Measurements from ENCODE around the gene GSG1L. TPM values are rescaled to one million over a fixed set of nuclear protein-coding genes. Genes with fewer than 3 reads are reported as not detected.

GSG1L gene
- total RNA-seq, 1 donor from 2014 or later = not detected

DNA sequence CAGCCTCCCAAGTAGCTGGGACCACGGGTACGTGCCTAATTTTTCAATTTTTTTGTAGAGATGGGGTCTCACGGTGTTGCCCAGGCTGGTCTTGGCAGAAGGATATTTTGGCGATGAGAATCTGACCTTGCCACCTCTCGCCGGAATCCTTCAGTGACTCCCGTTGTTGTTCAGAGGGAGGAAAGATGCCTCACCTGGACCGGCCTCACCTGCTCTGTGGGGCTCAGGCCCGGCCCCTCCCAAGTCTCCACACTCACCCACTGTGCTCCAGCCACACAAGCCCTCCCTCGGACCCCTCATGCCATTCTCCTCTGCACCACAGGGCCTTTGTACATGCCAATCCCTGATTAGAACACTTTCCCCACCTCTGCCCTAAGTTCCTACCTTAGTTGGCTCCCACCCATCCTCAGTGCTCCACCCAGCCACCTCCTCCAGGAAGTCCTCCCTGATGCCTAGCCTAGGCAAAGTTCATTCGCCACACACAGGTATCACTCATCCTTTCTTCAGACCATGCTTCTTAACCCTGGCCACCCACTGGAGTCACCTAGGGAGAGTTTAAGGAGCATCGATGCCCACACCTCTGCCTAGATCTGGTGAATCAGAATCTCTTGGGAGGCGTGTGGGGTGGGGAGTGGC lies 136.1 kb downstream of the GSG1L start:
- no peak for DNase-seq (ENCODE audit: low read depth)
- H3K4me3 ChIP-seq (ENCODE audit: low read depth, low read length) = no peak overlapping the region
- TF ChIP-seq, protein P1, sequence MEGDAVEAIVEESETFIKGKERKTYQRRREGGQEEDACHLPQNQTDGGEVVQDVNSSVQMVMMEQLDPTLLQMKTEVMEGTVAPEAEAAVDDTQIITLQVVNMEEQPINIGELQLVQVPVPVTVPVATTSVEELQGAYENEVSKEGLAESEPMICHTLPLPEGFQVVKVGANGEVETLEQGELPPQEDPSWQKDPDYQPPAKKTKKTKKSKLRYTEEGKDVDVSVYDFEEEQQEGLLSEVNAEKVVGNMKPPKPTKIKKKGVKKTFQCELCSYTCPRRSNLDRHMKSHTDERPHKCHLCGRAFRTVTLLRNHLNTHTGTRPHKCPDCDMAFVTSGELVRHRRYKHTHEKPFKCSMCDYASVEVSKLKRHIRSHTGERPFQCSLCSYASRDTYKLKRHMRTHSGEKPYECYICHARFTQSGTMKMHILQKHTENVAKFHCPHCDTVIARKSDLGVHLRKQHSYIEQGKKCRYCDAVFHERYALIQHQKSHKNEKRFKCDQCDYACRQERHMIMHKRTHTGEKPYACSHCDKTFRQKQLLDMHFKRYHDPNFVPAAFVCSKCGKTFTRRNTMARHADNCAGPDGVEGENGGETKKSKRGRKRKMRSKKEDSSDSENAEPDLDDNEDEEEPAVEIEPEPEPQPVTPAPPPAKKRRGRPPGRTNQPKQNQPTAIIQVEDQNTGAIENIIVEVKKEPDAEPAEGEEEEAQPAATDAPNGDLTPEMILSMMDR (conservative IDR thresholded peaks at IDR 0.05; ENCODE audit: low read depth, low read length) = no peak

DNA sequence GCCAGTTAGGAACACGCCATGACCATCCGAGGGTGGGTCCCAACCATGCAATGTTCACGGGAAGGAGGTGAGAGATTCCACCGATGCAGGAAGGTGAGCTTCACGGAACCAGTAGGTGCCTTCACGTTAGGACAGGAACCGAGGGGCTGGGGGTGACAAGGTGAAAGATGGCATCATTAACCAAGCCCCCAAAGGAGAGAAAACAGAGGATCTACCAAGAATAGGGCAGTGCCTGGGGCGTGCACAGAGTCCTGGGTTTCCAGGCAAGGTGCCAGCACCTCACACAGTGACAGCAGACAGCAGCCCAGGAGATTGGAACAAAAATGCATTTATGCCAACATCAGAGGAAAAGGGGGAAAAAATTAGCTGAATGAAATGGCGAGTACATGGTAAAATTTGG lies 137.9 kb downstream of the GSG1L start:
- TF ChIP-seq, protein P1 (conservative IDR thresholded peaks at IDR 0.05; ENCODE audit: low read depth, low read length) = no peak
- DNase-seq (ENCODE audit: low read depth) = no peak
- no peak overlapping the region for H3K4me3 ChIP-seq (ENCODE audit: low read depth, low read length)

DNA sequence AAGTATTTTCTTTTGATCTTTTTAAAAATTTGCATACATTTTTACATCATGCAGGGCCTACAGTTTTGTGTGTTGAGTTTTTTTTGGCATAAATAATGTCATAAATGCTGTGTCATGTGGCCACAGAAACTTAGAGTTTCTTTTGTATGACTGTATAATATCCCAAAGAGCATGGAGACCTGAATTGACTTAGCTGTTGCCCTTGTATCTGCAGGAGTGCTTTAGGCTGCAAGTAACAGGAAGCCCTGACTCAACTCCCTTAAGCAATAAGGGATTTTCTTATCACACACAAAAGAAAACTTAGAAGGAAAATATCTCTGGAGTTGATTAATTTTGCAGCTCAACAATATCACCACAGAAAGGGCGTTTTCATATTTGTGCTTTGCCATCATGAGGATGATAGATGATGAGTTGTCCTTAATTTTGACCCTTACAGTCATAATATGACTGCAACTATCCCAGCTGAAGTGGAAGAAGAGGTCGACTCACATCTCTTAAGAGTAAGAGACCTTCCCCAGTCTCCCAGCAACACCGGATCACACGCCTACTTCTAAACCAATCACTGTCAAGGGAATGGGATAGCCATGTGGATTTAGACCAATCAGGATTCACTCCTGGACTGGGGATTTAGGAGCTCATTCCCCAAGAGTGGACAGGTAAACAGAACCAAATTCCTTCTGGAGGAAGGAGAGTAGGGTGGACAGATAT lies 138.9 kb downstream of the GSG1L start:
- H3K4me3 ChIP-seq (ENCODE audit: low read depth, low read length) = no peak overlapping the region
- TF ChIP-seq, protein P1 (conservative IDR thresholded peaks at IDR 0.05; ENCODE audit: low read depth, low read length) = no peak
- no peak for DNase-seq (ENCODE audit: low read depth)

DNA sequence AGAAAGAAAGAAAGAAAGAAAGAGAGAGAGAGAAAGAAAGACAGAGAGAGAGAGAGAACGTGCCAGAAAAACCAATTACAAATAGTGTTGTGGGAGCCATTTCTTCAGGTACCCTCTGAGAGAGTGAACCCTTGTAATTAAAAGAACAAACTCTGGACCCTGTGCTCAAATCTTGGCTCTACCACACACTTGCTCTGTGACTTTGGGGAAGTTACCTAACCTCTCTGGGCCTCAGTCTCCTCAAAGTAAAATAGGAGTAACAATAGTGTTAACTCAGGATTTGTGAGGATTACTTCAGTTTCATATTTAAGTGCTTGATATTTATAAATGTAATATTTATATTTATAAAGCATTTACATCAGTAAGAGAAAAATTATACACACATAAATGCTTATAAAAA lies 139.8 kb downstream of the GSG1L start:
- no peak overlapping the region for H3K4me3 ChIP-seq (ENCODE audit: low read depth, low read length)
- TF ChIP-seq, protein P1 (conservative IDR thresholded peaks at IDR 0.05; ENCODE audit: low read depth, low read length) = no peak
- no peak for DNase-seq (ENCODE audit: low read depth)

DNA sequence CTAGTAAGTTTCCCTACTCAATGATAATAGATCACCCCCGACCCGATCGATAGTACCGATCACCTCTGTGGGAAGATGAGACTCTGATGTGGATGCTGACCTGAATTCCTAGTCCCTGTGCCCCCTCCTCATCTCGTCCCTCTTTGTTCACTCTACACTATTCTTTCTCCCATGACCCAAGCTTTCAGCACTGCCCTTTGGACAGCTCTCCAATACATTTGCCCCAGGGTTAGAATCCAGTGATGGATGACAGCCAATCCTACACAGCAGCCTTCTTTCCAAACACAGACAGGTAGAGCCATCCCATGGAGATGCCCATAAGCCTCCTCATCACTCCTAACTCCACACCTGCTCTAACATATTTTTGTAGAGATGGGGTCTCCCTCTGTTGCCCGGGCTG lies 141.1 kb downstream of the GSG1L start:
- no peak overlapping the region for H3K4me3 ChIP-seq (ENCODE audit: low read depth, low read length)
- DNase-seq (ENCODE audit: low read depth) = no peak
- TF ChIP-seq, protein P1 (conservative IDR thresholded peaks at IDR 0.05; ENCODE audit: low read depth, low read length) = no peak

DNA sequence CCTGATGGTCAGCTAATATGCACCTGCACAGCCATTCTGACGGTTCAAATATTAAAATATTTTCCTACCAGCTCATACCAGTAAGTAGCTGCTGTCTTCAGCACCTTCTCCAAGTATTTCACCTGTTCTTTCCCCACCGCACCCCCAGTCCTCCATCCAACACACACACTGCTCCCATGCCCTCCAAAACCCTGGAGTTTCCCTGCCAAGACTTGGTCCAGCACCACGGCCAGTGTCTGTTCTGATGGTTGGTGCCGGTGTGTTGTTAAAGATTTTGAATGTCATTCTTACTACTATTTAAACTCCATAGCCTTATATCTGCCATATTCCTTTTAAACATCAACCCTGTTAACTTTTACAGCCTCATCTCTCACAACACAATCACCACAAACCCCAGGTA lies 142.4 kb downstream of the GSG1L start:
- TF ChIP-seq, protein P1 (conservative IDR thresholded peaks at IDR 0.05; ENCODE audit: low read depth, low read length) = no peak
- no peak overlapping the region for H3K4me3 ChIP-seq (ENCODE audit: low read depth, low read length)
- no peak for DNase-seq (ENCODE audit: low read depth)

All from epithelial cell of proximal tubule (primary cell).